Activated T-helper 2 cell treated with anti-CD3 and anti-CD28 coated beads, Interferon-gamma antibody, Interleukin-2, Interleukin-4, amounts not matched to agents 10 μg/mL and 5 μg/mL and 100 μg/mL, durations not matched to agents 14 hours and 24 hours and 36 hours (primary cell): ENCODE data around the gene C4BPA. TPM values are rescaled to one million over a fixed set of nuclear protein-coding genes. Genes with fewer than 3 reads are reported as not detected.

Source experiments
- DNase-seq: peaks from one replicate; pipeline ENCODE4 v3.0.0; 2021; ENCODE audit warnings: low spot score
- H3K27ac Mint-ChIP-seq: one replicate; pipeline ENCODE4 v1.8.0; 2021; ENCODE audit warnings: mixed read lengths
- H3K27me3 Mint-ChIP-seq: one replicate; pipeline ENCODE4 v1.8.0; 2021; ENCODE audit warnings: low read depth, mixed read lengths
- H3K36me3 Mint-ChIP-seq: one replicate; pipeline ENCODE4 v1.8.0; 2021; ENCODE audit warnings: low read depth, mixed read lengths
- H3K4me1 Mint-ChIP-seq: one replicate; pipeline ENCODE4 v1.8.0; 2021; ENCODE audit warnings: low read depth, mixed read lengths
- H3K4me3 Mint-ChIP-seq: one replicate; pipeline ENCODE4 v1.8.0; 2021; ENCODE audit warnings: low read depth, mild to moderate bottlenecking, moderate library complexity, mixed read lengths
- H3K9me3 Mint-ChIP-seq: one replicate; pipeline ENCODE4 v1.8.0; 2021; ENCODE audit warnings: mixed read lengths
- intact Hi-C: fragments of 100-400 bp; cut with micrococcal nuclease; formaldehyde crosslinking; loops from one replicate; pipeline ENCODE4 v1.15.1; 2023
- total RNA-seq: library from RNA; stranded (reverse); gene quantifications from 2 replicates; pipeline ENCODE4 v1.2.3, GENCODE V29; 2022

C4BPA gene
- total RNA-seq, 1 donor from 2014 or later = not detected

DNA sequence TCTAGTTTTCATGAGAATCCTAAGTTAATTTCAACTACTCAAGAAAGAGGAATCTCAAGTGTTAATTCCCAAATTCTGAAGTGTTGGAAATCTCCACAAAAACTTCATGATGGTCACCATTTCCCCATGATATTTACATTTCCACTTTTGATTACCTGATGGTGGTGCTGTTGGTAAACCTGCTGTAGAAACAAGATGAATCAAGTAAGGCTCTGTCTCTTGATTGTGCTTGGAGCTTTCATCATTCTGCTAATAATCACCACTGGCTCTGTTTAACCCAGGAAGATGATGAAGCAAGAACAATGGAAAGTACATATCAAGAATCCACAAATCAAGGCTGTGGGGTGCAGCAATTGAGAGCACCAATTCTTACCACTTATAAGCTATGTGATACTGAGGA lies 77.8 kb downstream of the C4BPA start:
- DNase-seq = no peak
- intact Hi-C loops = no loop called here
- no peaks in the 10 kb centered on the region for H3K9me3 Mint-ChIP-seq
- no peak overlapping the region for H3K4me3 Mint-ChIP-seq
- H3K27ac Mint-ChIP-seq = no peak overlapping the region
- H3K36me3 Mint-ChIP-seq = no peaks in the 10 kb centered on the region
- no peaks in the 10 kb centered on the region for H3K4me1 Mint-ChIP-seq
- peaks cover 24% of the 10 kb centered on the region for H3K27me3 Mint-ChIP-seq

DNA sequence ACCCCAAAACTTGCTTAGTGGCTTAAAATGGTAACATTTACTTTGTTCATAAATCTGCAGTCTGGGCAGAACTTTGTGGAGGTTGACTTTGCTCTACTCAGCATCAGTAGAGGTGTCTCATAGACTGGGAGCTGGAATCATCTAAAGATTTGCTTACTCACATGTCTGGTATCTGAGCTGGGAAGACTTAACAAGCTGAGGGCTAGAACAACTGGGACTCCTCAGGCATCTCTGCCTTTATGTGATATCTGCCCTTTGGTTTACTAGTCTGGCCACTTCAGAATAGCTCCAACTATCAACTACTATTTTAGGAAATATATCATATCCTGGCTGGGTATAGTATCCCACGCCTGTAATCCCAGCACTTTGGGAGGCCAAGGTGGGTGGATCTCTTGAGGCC lies 82.5 kb downstream of the C4BPA start:
- H3K4me3 Mint-ChIP-seq = no peak overlapping the region
- no peak overlapping the region for H3K27ac Mint-ChIP-seq
- H3K36me3 Mint-ChIP-seq = no peaks in the 10 kb centered on the region
- H3K27me3 Mint-ChIP-seq = peaks cover 21% of the 10 kb centered on the region
- no peak for DNase-seq
- H3K4me1 Mint-ChIP-seq = peaks cover 2% of the 10 kb centered on the region
- peaks cover 7% of the 10 kb centered on the region for H3K9me3 Mint-ChIP-seq
- intact Hi-C loops = no loop called here

GRCh38 chr1:207188901-207189300 lies 84.9 kb downstream of the C4BPA start:
- Mint-ChIP-seq H3K9me3 (peaks cover 7% of the 10 kb centered on the region), H3K27ac (no peak overlapping the region), H3K36me3 (no peaks in the 10 kb centered on the region), H3K4me1 (peaks cover 2% of the 10 kb centered on the region), H3K27me3 (peaks cover 20% of the 10 kb centered on the region), H3K4me3 (no peak overlapping the region)
- intact Hi-C loops = no loop called here
- DNase-seq = no peak

- Mint-ChIP-seq H3K4me1 (peaks cover 2% of the 10 kb centered on the region), H3K27ac (no peak overlapping the region), H3K36me3 (no peaks in the 10 kb centered on the region), H3K9me3 (peaks cover 12% of the 10 kb centered on the region), H3K4me3 (no peak overlapping the region), H3K27me3 (peaks cover 10% of the 10 kb centered on the region)
- DNase-seq = no peak
- intact Hi-C loops = no loop called here
Observed at GRCh38 chr1:207191061-207191460, 87.0 kb downstream of the C4BPA start.

DNA sequence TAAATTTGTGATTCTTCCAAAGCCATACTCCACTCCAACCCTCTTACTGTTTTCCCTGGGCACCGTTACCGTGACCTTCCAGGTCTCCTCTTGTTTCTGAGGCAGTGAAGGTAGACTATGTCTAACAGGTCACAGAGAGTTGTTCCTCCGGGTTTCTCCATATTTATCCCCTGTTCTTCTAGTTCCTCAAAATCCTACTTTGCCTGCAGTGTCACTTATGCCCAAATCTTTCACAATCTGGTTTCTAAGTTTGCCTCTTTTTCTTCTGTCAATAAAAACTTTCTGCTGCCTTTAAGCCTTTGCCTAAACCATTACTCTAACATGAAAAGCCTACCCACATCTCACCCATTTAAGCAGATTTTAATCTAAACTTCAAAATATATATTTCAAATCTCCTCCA lies 87.7 kb downstream of the C4BPA start:
- H3K9me3 Mint-ChIP-seq = peaks cover 12% of the 10 kb centered on the region
- peaks cover 2% of the 10 kb centered on the region for H3K4me1 Mint-ChIP-seq
- DNase-seq = no peak
- intact Hi-C loops = no loop called here
- no peaks in the 10 kb centered on the region for H3K36me3 Mint-ChIP-seq
- H3K27me3 Mint-ChIP-seq = peaks cover 8% of the 10 kb centered on the region
- H3K27ac Mint-ChIP-seq = no peak overlapping the region
- no peak overlapping the region for H3K4me3 Mint-ChIP-seq

DNA sequence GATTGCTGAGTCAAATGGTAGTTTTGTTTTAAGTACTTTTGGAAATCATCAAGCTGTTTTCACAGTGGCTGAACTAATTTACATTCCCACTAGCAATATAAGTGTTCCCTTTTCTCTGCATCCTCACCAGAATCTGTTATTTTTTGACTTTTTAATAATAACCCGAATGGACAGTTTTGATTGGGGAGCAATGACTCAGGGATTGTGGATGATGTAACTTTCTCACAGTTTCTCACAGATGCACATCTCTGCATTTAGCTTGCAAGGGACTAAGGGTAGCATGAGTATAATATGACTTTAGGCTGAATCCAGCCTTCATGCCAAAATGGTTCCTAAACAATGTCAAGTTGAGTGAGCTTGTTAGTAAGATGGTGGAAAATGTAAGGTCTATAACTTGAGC lies 90.2 kb downstream of the C4BPA start:
- H3K27ac Mint-ChIP-seq = no peak overlapping the region
- intact Hi-C loops = no loop called here
- H3K4me3 Mint-ChIP-seq = no peak overlapping the region
- H3K4me1 Mint-ChIP-seq = no peaks in the 10 kb centered on the region
- no peak for DNase-seq
- H3K27me3 Mint-ChIP-seq = peaks cover 12% of the 10 kb centered on the region
- H3K9me3 Mint-ChIP-seq = peaks cover 5% of the 10 kb centered on the region
- no peaks in the 10 kb centered on the region for H3K36me3 Mint-ChIP-seq

Other genes with a start within 250 kb of the C4BPA start
- not detected in 2 replicates for gene IL20, start 238.6 kb upstream of the C4BPA start, total RNA-seq
- 3.1 and 3.4 TPM in 2 replicates for gene IL24, start 206.8 kb upstream of the C4BPA start, total RNA-seq
- 14.1 and 16.7 TPM in 2 replicates for gene FCMR, start 182.3 kb upstream of the C4BPA start, total RNA-seq
- gene PIGR, start 157.8 kb upstream of the C4BPA start, total RNA-seq = not detected in 2 replicates
- gene FCAMR, start 133.8 kb upstream of the C4BPA start, total RNA-seq = not detected in 2 replicates
- not detected in 2 replicates for gene C1orf116, start 71.5 kb upstream of the C4BPA start, total RNA-seq
- gene YOD1, start 53.0 kb upstream of the C4BPA start, total RNA-seq = 8.1 and 8.7 TPM in 2 replicates
- gene PFKFB2, start 51.0 kb upstream of the C4BPA start, total RNA-seq = 1.9 and 2.2 TPM in 2 replicates
- 0.23 and 0.41 TPM in 2 replicates for gene C4BPB, start 15.4 kb upstream of the C4BPA start, total RNA-seq
- 132 and 135 TPM in 2 replicates for gene CD55, start 217.4 kb downstream of the C4BPA start, total RNA-seq